IPS DF 19.7 (cell line): ENCODE measurements around the gene SEPTIN5.
"Not testable (repeated sequence)": the region's sequence is repeated elsewhere in the genome, so short reads cannot be mapped to it uniquely, and the experiment has no call there.

ENCODE experiments used
- DNase-seq: peaks from one replicate; pipeline ENCODE4 v3.0.0-alpha.2; 2013; ENCODE audit warnings: low read depth, low spot score

SEPTIN5 gene

DNA sequence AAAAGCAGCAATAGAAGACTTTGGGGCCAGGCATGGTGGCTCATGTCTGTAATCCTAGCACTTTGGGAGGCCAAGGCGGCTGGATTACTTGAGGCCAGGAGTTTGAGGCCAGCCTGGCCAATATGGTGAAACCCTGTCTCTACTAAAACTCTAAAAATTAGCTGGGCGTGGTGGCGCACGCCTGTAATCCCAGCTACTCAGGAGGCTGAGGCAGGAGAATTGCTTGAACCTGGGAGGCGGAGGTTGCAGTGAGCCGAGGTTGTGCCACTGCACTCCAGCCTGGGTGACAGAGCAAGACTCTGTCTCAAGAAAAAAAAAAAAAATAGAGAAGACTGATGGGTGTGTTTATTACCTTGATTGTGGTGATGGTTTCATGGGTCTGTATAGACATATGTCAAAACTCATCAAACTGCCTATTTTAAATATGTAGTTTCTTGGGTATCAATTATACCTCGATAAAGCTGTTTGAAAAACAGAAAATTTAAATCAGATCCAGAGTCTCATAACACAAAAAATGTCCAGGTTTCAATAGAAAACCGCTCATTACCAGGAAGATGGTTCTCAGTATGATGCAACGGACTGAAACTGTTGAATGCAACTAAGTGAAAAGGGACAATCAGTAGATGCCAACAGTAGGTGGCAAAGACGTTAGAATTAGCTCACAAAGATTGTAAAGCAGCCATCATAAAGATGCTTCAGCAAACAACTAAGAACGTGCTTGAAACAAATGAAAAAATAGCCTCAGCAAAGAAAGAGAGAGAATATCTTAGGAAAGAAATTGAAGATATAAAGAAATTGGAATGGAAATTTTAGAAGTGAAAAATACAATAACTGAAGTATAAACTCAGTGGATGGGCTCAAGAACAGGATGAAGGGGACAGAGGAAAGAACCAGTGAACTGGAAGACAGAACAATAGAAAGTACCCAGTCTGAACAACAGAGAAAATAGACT is 33.1 kb upstream of the SEPTIN5 start:
- no peak for DNase-seq

DNA sequence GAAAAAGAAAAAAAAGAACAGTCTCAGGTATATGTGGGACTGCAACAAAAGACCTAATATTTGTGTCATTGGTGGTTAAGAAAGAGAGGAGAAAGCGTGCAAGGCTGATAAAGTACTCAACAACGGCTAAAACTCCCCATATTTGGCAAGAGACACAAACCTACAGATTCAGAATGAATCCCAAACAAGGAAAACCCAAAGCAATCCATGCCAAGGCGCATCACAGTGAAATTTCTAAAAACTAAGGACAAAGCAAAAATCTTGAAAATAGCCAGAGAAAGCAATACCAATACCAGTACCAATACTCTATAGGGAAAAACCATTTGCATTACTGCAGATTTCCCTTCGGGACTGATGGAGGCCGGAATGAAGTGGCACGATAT is 32.4 kb upstream of the SEPTIN5 start:
- DNase-seq: no peak

- no peak for DNase-seq
These were observed 27.4 kb upstream of the SEPTIN5 start for GRCh38 chr22:19686946-19687345.

- DNase-seq: no peak
These were observed 26.6 kb upstream of the SEPTIN5 start for GRCh38 chr22:19687561-19688300.

GRCh38 chr22:19688301-19689290 is 25.7 kb upstream of the SEPTIN5 start:
- DNase-seq: no peak

- no peak for DNase-seq
These were observed 24.9 kb upstream of the SEPTIN5 start for GRCh38 chr22:19689408-19689807.

- no peak for DNase-seq
These were observed 23.1 kb upstream of the SEPTIN5 start for GRCh38 chr22:19691007-19691720.

- DNase-seq: no peak
These were observed 22.5 kb upstream of the SEPTIN5 start for GRCh38 chr22:19691721-19692341.

DNA sequence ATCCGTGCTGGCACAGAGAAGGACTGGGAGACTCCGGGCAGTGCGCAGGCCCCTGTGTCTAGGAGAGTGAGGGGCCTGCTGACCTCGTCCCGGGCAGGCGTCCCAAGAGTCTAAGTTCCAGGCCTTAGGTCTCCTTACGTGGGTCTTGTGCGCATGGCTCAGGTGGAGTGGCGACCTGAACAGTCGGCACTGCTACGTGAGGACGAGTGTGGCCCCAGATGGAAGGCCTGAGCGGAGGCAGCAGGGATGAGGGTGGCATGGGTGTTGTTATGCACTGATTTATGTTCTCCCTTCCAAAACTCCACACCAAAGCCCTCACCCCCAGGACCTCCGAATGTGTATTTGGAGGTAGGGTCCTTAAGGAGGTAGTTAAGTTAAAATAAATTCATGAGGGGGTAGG is 20.7 kb upstream of the SEPTIN5 start:
- DNase-seq: no peak

DNA sequence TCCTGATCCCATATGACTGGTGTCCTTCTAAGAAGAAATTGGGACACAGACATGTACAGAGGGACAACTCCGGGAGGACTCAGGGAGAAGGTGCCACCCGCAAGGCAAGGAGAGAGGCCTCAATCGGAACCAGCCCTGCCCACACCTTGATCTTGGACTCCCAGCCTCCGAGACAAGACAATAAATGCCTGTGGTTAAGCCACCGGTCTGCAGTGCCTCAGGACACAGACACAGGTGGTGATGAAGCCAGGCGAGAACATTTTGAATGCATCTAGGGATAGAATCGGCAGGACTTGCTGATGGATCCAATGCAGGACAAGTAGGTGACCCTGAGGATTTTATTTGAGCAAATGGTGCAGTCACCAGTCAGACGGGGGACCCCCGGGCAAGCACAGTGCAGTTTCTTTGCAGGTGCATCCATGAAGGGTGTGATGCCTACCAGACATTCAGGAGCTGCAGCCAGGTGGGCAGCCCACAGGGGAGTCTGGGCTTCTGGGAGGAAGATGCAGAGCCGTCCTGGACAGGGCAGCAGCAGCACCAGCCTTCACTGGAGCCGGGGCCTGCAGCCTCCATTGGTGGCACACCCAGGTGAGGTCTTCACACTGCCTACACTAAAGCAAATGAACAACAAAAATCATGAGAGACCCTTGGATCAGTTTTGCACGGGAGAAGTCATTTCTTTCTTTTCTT is 20.2 kb upstream of the SEPTIN5 start:
- DNase-seq: no peak

DNA sequence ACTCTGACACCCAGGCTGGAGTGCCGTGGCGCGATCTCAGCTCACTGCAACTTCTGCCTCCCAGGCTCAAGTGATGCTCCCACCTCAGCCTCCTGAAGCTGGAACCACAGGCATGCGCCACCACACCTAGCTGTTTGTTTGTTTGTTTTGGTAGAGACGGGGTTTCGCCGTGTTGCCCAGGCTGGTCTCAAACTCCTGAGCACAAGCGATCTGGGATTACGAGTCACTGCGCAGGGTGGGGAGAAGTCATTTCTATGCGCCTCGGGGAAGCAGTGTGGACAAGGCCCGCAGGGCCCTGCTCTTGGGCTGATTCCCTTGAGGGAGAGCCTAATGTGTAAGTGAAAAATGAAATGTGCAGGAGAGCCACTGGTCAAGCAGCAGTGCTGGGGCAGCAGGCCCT is 19.6 kb upstream of the SEPTIN5 start:
- DNase-seq: no peak

GRCh38 chr22:19696504-19697276 is 17.6 kb upstream of the SEPTIN5 start:
- DNase-seq: no peak

DNA sequence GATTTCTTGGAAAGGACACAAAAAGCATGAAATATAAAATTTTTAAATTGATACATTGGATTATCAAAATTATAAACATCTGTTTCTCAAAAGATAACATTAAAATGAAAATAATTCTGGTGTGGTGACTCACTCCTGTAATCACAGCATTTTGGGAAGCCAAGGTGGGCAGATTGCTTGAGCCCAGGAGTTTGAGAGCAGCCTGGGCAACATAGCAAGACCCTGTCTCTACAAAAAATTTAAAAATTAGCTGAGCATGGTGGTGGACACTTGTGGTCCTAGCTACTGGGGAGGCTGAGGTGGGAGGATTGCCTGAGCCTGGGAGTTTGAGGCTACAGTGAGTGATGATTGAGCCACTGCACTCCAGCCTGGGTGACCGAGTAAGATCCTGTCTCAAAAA is 16.4 kb upstream of the SEPTIN5 start:
- not testable (repeated sequence) for DNase-seq

DNA sequence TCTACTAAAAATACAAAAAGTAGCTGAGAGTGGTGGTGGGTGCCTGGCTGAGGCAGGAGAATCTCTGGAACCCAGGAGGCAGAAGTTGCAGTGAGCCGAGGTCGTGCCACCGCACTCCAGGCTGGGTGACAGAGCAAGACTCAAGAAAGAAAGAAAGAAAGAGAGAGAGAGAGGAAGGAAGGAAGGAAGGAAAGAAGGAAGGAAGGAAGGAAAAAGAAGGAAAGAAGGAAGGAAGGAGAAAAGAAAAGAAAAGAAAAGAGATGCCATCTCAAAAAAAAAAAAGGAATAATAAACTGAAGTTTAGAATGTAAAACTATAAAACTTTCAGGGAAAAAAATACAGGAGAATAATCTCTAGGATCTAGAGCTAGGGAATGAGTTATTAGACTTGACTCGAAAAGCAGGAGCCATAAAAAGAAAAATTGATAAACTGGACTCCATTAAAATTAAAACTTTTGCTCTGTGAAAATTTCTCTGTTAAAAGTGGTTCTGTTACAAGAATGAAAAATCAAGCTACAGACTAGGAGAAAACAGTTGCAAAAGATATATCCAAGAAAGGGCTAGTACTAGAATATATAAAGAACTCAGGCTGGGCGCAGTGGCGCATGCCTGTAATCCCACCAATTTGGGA is 13.4 kb upstream of the SEPTIN5 start:
- DNase-seq: no peak

DNA sequence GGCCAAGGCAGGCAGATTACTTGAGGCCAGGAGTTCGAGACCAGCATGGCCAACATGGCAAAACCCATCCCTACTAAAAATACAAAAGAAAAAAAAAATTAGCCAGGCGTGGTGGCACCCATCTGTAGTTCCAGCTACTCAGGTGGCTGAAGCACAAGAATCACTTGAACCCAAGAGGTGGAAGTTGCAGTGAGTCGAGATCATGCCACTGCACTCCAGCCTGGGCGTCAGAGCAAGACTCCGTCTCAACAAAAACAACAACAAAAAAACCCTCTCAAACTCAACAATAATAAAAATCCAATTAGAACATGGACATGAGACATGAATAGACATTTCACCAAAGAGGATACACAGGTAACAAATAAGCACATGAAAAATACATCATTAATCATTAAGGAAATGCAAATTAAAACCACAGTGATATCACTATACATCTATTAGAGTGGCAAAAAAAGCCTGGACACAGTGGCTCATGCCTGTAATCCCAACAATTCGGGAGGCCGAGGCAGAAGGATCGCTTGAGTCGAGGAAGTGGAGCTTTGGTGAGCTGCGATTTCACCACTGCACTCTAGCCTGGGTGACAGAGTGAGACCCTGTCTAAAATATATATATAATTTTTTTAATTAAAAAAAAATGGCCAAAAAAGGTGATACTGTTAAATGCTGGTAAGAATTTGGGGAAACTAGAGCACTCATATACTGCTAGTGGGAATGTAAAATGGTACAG is 12.7 kb upstream of the SEPTIN5 start:
- no peak for DNase-seq

DNA sequence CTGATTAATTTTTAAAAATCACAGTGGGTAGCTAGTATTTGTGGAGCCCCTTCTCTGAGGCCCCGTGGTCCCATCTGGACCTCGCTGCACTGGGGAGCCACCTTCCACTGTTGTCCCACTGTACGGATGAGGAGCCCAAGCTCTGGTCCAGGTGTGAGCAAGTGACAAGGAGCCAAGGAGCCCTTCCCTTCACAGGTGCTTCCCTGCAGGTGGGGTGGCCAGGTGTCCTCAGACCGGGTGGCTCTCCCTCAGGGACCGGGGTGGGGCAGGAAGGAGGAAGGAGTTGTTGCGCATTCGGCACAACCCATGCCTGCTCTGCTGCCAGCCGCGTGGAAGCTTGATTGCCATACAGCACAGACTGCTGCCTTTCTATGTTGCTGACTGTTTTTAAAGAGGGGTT is 10.4 kb upstream of the SEPTIN5 start:
- DNase-seq: no peak

GRCh38 chr22:19704355-19705015 is 9.8 kb upstream of the SEPTIN5 start:
- DNase-seq: no peak
